Mesenchymal stem cell (in vitro differentiated cells and primary cell): ENCODE data around the gene KIAA0753. TPM values are rescaled to one million over a fixed set of nuclear protein-coding genes. Genes with fewer than 3 reads are reported as not detected.

Source experiments
- DNase-seq: peaks from one replicate; pipeline ENCODE4 v3.0.0-alpha.2; 2013
- H2AFZ ChIP-seq: one replicate; pipeline ENCODE4 v1.6.1; 2013; ENCODE audit warnings: low read depth, mild to moderate bottlenecking, control low read depth, inconsistent platforms, low read length, moderate library complexity
- H2AK5ac ChIP-seq: 2 replicates; pipeline ENCODE4 v1.6.1; 2013; ENCODE audit warnings: low read length, moderate library complexity, mild to moderate bottlenecking, inconsistent platforms; ENCODE audit not compliant: severe bottlenecking
- H2BK120ac ChIP-seq: one replicate; pipeline ENCODE4 v1.6.1; 2013; ENCODE audit warnings: low read depth, mild to moderate bottlenecking, inconsistent platforms, low read length, moderate library complexity
- H2BK12ac ChIP-seq, 2 experiments: one replicate each; pipeline ENCODE4 v1.6.1; 2013; ENCODE audit warnings: inconsistent platforms in 2 of 2, low read length in 2 of 2, mild to moderate bottlenecking in 2 of 2, moderate library complexity in 2 of 2, control low read depth in 1 of 2
- H2BK15ac ChIP-seq: one replicate; pipeline ENCODE4 v1.6.1; 2013; ENCODE audit warnings: mild to moderate bottlenecking, low read depth, inconsistent platforms; ENCODE audit not compliant: poor library complexity, severe bottlenecking
- H2BK5ac ChIP-seq: 2 replicates; pipeline ENCODE4 v1.6.1; 2013; ENCODE audit warnings: low read depth, mild to moderate bottlenecking, low read length, control low read depth, inconsistent platforms; ENCODE audit not compliant: poor library complexity, severe bottlenecking
- H3K14ac ChIP-seq, 2 experiments: one replicate each; pipeline ENCODE4 v1.6.1; 2013; ENCODE audit warnings: inconsistent platforms in 2 of 2, low read length in 2 of 2, control low read depth in 1 of 2, mild to moderate bottlenecking in 1 of 2, moderate library complexity in 1 of 2
- H3K18ac ChIP-seq, 2 experiments: one replicate each; pipeline ENCODE4 v1.6.1; 2013; ENCODE audit warnings: inconsistent platforms in 2 of 2, low read length in 2 of 2, control low read depth in 1 of 2, low read depth in 1 of 2, mild to moderate bottlenecking in 1 of 2
- H3K23ac ChIP-seq, 2 experiments: one replicate each; pipeline ENCODE4 v1.6.1; 2013; ENCODE audit warnings: inconsistent platforms in 2 of 2, low read length in 2 of 2, mild to moderate bottlenecking in 2 of 2, moderate library complexity in 2 of 2, control low read depth in 1 of 2
- H3K27ac ChIP-seq: 2 replicates; pipeline ENCODE4 v1.5.1; 2013; ENCODE audit warnings: mild to moderate bottlenecking, moderate library complexity, low read length, control low read depth, inconsistent platforms; ENCODE audit not compliant: poor library complexity, severe bottlenecking
- H3K27me3 ChIP-seq, 2 experiments: 2 replicates each; pipeline versions ENCODE4 v1.6.1 to v1.7.0; 2013; ENCODE audit warnings: low read length in 2 of 2, mild to moderate bottlenecking in 2 of 2, moderate library complexity in 2 of 2, control low read depth in 1 of 2, inconsistent platforms in 1 of 2; ENCODE audit not compliant: control insufficient read depth in 1 of 2, insufficient read depth in 1 of 2
- H3K36me3 ChIP-seq, 2 experiments: 2 replicates each; pipeline versions ENCODE4 v1.6.1 to v1.7.0; 2013; ENCODE audit warnings: low read length in 2 of 2, control low read depth in 1 of 2, inconsistent platforms in 1 of 2, low read depth in 1 of 2, mild to moderate bottlenecking in 1 of 2; ENCODE audit not compliant: insufficient read depth in 2 of 2, control insufficient read depth in 1 of 2
- H3K4ac ChIP-seq, 2 experiments: one replicate each; pipeline ENCODE4 v1.6.1; 2013; ENCODE audit warnings: inconsistent platforms in 2 of 2, low read length in 2 of 2, mild to moderate bottlenecking in 2 of 2, moderate library complexity in 2 of 2, control low read depth in 1 of 2, low read depth in 1 of 2
- H3K4me1 ChIP-seq: 2 replicates; pipeline ENCODE4 v1.6.1; 2013; ENCODE audit warnings: low read depth, low read length, control low read depth; ENCODE audit not compliant: control insufficient read depth, insufficient read depth
- H3K4me2 ChIP-seq: 2 replicates; pipeline ENCODE4 v1.6.1; 2013; ENCODE audit warnings: low read length, mild to moderate bottlenecking, inconsistent platforms; ENCODE audit not compliant: poor library complexity, severe bottlenecking
- H3K4me3 ChIP-seq, 2 experiments: 2 replicates each; pipeline versions ENCODE4 v1.5.1 to v1.7.0; 2013; ENCODE audit warnings: low read length in 2 of 2, mild to moderate bottlenecking in 2 of 2, control low read depth in 1 of 2, low read depth in 1 of 2; ENCODE audit not compliant: insufficient read depth in 1 of 2
- H3K79me1 ChIP-seq: replicated peaks from 2 replicates; pipeline ENCODE4 v1.6.1; 2013; ENCODE audit warnings: mild to moderate bottlenecking, control low read depth, low read length, inconsistent platforms; ENCODE audit not compliant: poor library complexity, severe bottlenecking
- H3K9ac ChIP-seq: 2 replicates; pipeline ENCODE4 v1.7.0; 2013; ENCODE audit warnings: mild to moderate bottlenecking, low read length, moderate library complexity
- H3K9me3 ChIP-seq: 2 replicates; pipeline ENCODE4 v1.7.0; 2013; ENCODE audit warnings: mild to moderate bottlenecking, low read length; ENCODE audit not compliant: control insufficient read depth
- H4K8ac ChIP-seq: one replicate; pipeline ENCODE4 v1.6.1; 2013; ENCODE audit warnings: inconsistent platforms, mild to moderate bottlenecking, low read length, moderate library complexity
- H4K91ac ChIP-seq: one replicate; pipeline ENCODE4 v1.6.1; 2013; ENCODE audit warnings: mild to moderate bottlenecking, low read length, inconsistent platforms
- WGBS: methylation state at CpG from one replicate; pipeline ENCODE4 v1.1.7; 2013; ENCODE audit warnings: mixed read lengths; 5-methylcytosine and 5-hydroxymethylcytosine counted together
- small RNA-seq: library from polyadenylated mRNA; stranded (forward); fragments of <200 nt; extraction: miRNeasy Mini kit (QIAGEN cat#:217004); gene quantifications from one replicate; pipeline ENCODE3, GENCODE V24; 2013; ENCODE audit warnings: low read depth

Gene KIAA0753

GRCh38 chr17:6528557-6528956, 112.0 kb downstream of the KIAA0753 start:
- Histone ChIP-seq H2BK12ac (no peak overlapping the region), H2AFZ (no peak overlapping the region), H3K4ac (no peak overlapping the region), H2BK120ac (no peak overlapping the region), H4K91ac (no peak overlapping the region), H3K9ac (no peak overlapping the region), H3K14ac (peak overlapping the region in 1 of 2 experiments; percentile 9), H3K4me2 (no peak overlapping the region), H3K23ac (no peak overlapping the region), H3K4me3 (no peak overlapping the region), H3K27me3 (peaks cover 16 to 17% of the 10 kb centered on the region in 2 experiments), H3K36me3 (no peaks in the 10 kb centered on the region), H2BK5ac (no peak overlapping the region), H4K8ac (no peak overlapping the region), H2BK15ac (no peak overlapping the region), H3K9me3 (no peaks in the 10 kb centered on the region), H2AK5ac (no peak overlapping the region), H3K79me1 (no peaks in the 10 kb centered on the region), H3K4me1 (peaks cover 6% of the 10 kb centered on the region), H3K27ac (no peak overlapping the region), H3K18ac (no peak overlapping the region)
- WGBS: 72% methylated on average over 3 of the region's 3 CpGs
- no peak for DNase-seq

Small RNA genes lying within 50 kb of the gene (small RNA-seq; reads per million reads assigned to genes)
- gene MIR4520-1 (not detected), gene RNA5SP435 (not detected)
